GM04503 (cell line): ENCODE measurements around the gene ISL2.
"Not testable (repeated sequence)": the region's sequence is repeated elsewhere in the genome, so short reads cannot be mapped to it uniquely, and the experiment has no call there.

Experiments used
- DNase-seq: peaks from one replicate; pipeline ENCODE4 v3.0.0-alpha.2; 2012; ENCODE audit warnings: low read depth

Gene ISL2

DNA sequence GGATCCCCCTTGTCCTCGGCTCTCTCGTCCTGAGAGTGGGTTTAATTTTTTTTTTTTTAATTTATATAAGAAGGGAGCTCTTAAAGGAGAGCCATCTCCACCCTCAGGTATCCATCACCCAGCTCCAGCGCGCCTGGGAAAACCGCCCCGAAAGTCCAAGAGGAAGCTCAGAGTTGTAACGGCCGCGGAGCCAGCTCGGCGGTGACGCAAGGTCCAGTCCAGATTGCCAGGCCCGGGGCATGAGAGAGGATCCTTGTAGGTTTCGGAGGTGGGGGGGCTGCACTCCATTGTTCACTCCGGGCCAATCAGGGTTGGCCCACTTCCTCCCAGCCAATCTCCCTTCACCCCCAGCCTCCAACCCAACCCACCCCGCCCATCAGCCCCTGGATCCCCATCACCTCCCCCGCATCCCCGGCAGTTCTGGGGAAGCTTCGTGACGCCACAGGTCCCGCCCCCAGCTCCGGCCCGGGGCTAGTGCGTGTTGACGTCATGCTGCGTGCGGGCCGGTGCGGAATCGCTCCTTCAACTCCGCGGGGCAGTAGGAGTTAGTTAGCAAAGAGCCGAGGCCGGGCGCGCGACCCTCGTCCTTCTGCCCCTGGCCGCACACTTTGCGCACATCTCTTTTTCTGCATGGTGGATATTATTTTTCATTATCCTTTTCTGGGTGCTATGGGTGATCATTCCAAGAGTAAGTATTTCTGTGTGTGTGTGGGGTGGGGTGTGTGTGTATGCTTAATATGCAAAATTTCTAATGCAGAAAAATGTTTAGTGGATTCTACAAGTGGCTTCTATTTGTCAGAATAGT is at the start of gene ISL2:
ISL2 (plus strand) TSS at position 520 of the 805 bp plus-strand sequence; CDS start at position 631, 111 bp downstream.
- peak; percentile 64 for DNase-seq

- DNase-seq, result no peak
Measured at GRCh38 chr15:76289582-76289981, 47.0 kb upstream of the ISL2 start.

DNA sequence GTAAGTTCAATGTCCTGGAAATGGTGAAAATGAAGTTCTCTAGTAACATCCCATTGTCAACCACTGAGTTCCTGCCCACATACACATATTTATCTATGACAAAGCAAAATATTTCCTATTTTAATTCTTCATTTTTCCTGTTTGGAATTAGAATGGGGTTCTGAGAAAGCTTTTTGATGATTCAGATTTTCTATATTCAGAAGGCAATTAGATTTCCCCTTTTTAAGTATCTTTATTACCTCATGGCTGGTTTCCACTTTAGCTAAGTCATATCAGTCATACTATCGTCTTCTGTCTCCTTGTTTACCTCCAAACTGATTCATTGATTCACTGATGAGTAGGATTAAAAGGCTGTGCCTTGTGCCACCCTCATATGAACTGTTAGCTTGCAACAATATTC is 43.2 kb upstream of the ISL2 start:
- DNase-seq, result no peak

- not testable (repeated sequence) for DNase-seq
Measured at GRCh38 chr15:76294463-76294862, 42.1 kb upstream of the ISL2 start.

DNA sequence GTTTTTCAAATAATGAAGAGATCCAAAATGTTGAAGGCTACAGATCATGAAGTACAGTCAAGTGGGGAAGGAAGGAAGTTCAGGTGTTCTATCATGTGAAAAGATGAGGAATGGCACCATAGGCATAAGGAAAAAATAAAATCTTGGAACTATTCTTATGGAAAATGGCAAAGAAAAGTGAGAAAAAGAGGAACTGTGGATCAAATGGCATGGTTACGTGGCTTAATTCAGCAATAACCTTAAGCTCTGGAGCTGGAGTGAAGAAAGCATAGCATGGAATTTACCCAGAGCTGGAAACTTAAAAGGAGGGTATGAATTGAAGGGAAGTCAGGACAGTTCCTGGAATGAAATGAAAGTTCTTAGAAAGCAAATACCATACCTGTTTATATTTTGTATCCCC is 39.7 kb upstream of the ISL2 start:
- no peak for DNase-seq

DNA sequence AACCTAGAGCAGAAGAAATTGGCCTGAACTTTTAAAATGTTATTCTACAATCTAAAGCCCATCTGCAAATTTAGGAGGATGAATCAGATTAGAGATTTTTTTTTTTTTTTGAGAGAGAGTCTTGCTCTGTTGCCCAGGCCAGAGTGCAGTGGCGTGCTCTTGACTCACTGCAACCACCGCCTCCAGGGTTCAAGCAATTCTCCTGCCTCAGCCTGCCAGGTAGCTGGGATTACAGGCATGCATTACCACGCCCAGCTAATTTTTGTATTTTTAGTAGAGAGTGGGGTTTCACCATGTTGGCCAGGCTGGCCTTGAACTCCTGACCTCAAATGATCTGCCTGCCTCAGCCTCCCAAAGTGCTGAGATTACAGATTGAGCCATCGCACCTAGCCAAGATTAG is 38.6 kb upstream of the ISL2 start:
- not testable (repeated sequence) for DNase-seq

GRCh38 chr15:76298986-76299385 is 37.6 kb upstream of the ISL2 start:
- DNase-seq, result no peak

GRCh38 chr15:76299786-76300185 is 36.8 kb upstream of the ISL2 start:
- no peak for DNase-seq

- DNase-seq, result no peak
Measured at GRCh38 chr15:76303909-76304308, 32.7 kb upstream of the ISL2 start.

- no peak for DNase-seq
Measured at GRCh38 chr15:76309601-76310330, 26.8 kb upstream of the ISL2 start.

DNA sequence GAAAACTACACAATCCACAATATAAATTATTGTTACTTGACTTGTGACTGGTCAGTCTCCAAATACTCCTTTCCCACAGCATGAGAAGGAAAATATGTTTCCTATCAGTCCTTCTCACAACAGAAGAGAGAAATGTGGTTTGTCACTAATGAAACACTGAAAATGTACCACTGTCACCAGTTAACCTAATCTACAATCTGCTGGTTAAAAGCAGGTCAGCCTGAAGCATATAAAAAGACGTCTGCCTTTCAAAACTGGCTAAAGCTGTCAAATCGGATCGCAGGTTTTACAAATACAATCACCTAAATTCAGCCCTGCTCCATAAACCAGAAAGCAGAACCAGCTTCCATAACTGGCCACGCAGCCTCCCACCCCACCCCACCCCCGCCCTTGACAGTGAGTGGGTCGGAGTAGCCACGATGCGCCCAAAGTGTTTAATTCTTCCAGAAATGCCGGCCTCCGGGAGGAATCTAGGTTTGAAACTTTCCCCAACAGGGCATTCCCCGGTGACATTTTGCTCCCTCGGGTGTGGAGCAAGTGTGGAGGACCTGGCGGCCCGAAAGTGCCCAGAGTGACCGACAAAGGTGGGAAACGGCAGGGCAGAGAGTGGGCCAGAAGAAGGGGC is 26.0 kb upstream of the ISL2 start:
- DNase-seq, result no peak

GRCh38 chr15:76311100-76311953 is 25.2 kb upstream of the ISL2 start, which contains the start of gene ETFA:
Gene ETFA (minus strand): TSS chr15:76311469. CDS start chr15:76311388, 81 bp downstream.
- peak; percentile 77 for DNase-seq

DNA sequence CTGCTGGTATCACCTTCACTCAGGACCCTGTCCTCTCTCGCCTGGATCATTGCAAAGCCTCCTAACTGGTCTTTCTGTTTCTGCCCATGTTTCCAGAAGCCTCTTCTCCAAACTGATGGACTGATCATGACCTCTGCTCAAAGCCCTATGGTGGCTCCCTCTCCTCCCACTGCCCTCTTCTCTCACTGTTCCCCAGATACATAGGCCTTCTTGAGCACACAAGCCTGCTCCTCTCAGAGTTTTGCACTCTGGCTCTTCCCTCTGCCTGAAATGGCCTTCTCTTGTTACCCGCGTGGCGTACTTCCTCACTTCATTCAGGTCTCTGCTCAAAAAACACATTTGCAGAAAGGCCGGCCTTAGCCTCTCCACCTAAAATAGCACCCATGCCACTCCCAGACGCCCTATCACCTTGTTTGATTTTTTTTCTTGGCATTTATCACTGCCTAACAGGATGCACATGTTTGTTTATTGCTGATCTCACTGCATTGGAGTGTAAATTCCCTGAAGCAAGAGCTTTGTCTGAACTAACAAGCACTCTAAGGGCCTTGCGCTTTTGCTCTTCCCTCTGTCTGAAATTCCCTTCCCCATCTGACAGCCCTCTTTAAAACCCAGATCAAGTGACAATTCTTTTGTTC is 23.9 kb upstream of the ISL2 start:
- no peak for DNase-seq

GRCh38 chr15:76313175-76313567 is 23.4 kb upstream of the ISL2 start:
- DNase-seq, result not testable (repeated sequence)

GRCh38 chr15:76313731-76314130 is 22.8 kb upstream of the ISL2 start:
- no peak for DNase-seq

- no peak for DNase-seq
Measured at GRCh38 chr15:76320012-76320411, 16.6 kb upstream of the ISL2 start.

GRCh38 chr15:76321171-76321570 is 15.4 kb upstream of the ISL2 start:
- no peak for DNase-seq

- DNase-seq, result no peak
Measured at GRCh38 chr15:76321602-76322001, 15.0 kb upstream of the ISL2 start.

DNA sequence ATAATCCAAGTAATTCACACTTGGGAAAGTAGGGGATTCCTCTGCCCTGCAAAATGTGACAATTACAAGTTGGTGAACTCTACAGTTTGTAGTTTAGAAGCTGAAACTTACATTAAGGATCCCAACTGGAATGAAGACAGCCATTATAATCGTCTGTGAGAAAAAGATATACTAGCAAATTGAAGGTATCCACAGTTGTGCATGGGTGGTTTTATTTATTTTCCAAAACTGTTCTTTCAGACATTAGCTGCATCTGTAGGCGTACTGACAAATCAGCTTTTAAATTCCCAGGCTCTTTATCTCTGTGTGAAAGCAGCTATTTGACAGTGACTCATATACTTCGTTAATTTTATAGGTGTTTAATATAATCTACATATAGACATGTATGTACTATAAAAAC is 12.5 kb upstream of the ISL2 start:
- DNase-seq, result no peak

GRCh38 chr15:76325704-76326103 is 10.9 kb upstream of the ISL2 start:
- DNase-seq, result no peak
